Astrocyte (in vitro differentiated cells and primary cell): ENCODE results near the gene DMC1. TPM values are rescaled to one million over a fixed set of nuclear protein-coding genes. Genes with fewer than 3 reads are reported as not detected.
"Not testable (repeated sequence)": the region's sequence is repeated elsewhere in the genome, so short reads cannot be mapped to it uniquely, and the experiment has no call there.

Experiments
- DNase-seq: peaks from one replicate; pipeline ENCODE4 v3.0.0-alpha.2; 2010; ENCODE audit warnings: low read depth
- FAIRE-seq: peaks from 2 replicates; lab custom pipeline; 2011; peaks lifted over from hg19 to GRCh38; lab: Jason Lieb, UNC
- H2AFZ ChIP-seq: 2 replicates; pipeline ENCODE4 v1.6.0; 2012; ENCODE audit warnings: low read depth, low read length, inconsistent platforms
- H3K27ac ChIP-seq: 2 replicates; pipeline ENCODE4 v1.5.1; 2011; ENCODE audit warnings: low read depth, low read length, inconsistent platforms
- H3K27me3 ChIP-seq: 2 replicates; pipeline ENCODE4 v1.6.0; 2011; ENCODE audit warnings: low read length, inconsistent platforms; ENCODE audit not compliant: insufficient read depth
- H3K36me3 ChIP-seq: 2 replicates; pipeline ENCODE4 v1.5.1; 2011; ENCODE audit warnings: low read length, inconsistent platforms; ENCODE audit not compliant: insufficient read depth
- H3K4me1 ChIP-seq: 2 replicates; pipeline ENCODE4 v1.5.1; 2011; ENCODE audit warnings: low read length, inconsistent platforms; ENCODE audit not compliant: insufficient read depth
- H3K4me2 ChIP-seq: 2 replicates; pipeline ENCODE4 v1.6.0; 2012; ENCODE audit warnings: low read length, inconsistent platforms
- H3K4me3 ChIP-seq: 2 replicates; pipeline ENCODE4 v1.5.1; 2011; ENCODE audit warnings: low read depth, mild to moderate bottlenecking, low read length, inconsistent platforms; ENCODE audit not compliant: insufficient read depth
- H3K79me2 ChIP-seq: 2 replicates; pipeline ENCODE4 v1.6.0; 2012; ENCODE audit warnings: mild to moderate bottlenecking, low read length, inconsistent platforms; ENCODE audit not compliant: insufficient read depth
- H3K9ac ChIP-seq: 2 replicates; pipeline ENCODE4 v1.6.0; 2012; ENCODE audit warnings: mild to moderate bottlenecking, low read length, inconsistent platforms
- H3K9me3 ChIP-seq: 2 replicates; pipeline ENCODE4 v1.5.1; 2012; ENCODE audit warnings: low read depth, mild to moderate bottlenecking, low read length, inconsistent platforms; ENCODE audit not compliant: insufficient read depth
- H4K20me1 ChIP-seq: 2 replicates; pipeline ENCODE4 v1.6.0; 2012; ENCODE audit warnings: low read length, inconsistent platforms; ENCODE audit not compliant: insufficient read depth
- H3K27ac Mint-ChIP-seq: one replicate; pipeline ENCODE4 v1.8.0; 2021; ENCODE audit warnings: mild to moderate bottlenecking, mixed read lengths; ENCODE audit not compliant: unreplicated experiment
- H3K27me3 Mint-ChIP-seq: one replicate; pipeline ENCODE4 v1.8.0; 2021; ENCODE audit warnings: low read depth, mixed read lengths; ENCODE audit not compliant: unreplicated experiment
- H3K36me3 Mint-ChIP-seq: one replicate; pipeline ENCODE4 v1.8.0; 2021; ENCODE audit warnings: low read depth, mixed read lengths; ENCODE audit not compliant: unreplicated experiment
- H3K4me1 Mint-ChIP-seq: one replicate; pipeline ENCODE4 v1.8.0; 2021; ENCODE audit warnings: low read depth, mixed read lengths; ENCODE audit not compliant: unreplicated experiment
- H3K4me3 Mint-ChIP-seq: one replicate; pipeline ENCODE4 v1.8.0; 2021; ENCODE audit warnings: mild to moderate bottlenecking, moderate library complexity, mixed read lengths; ENCODE audit not compliant: unreplicated experiment
- H3K9me3 Mint-ChIP-seq: one replicate; pipeline ENCODE4 v1.8.0; 2021; ENCODE audit warnings: mild to moderate bottlenecking, mixed read lengths; ENCODE audit not compliant: unreplicated experiment
- CTCF ChIP-seq: IDR thresholded peaks from 2 replicates; pipeline ENCODE4 v1.5.1; 2011; ENCODE audit warnings: low read depth, mild to moderate bottlenecking, inconsistent platforms, low read length, moderate library complexity; ENCODE audit not compliant: insufficient read depth
- EZH2 ChIP-seq: IDR thresholded peaks from 2 replicates; pipeline ENCODE4 v1.6.1; 2012; ENCODE audit warnings: mild to moderate bottlenecking, low read length, inconsistent platforms; ENCODE audit not compliant: insufficient read depth
- total RNA-seq: library from RNA; stranded (reverse); gene quantifications from 2 replicates; pipeline ENCODE4 v1.2.1, GENCODE V29; 2021

The DMC1 gene
- total RNA-seq, 1 donor from 2014 or later, result 0.11 TPM

DNA sequence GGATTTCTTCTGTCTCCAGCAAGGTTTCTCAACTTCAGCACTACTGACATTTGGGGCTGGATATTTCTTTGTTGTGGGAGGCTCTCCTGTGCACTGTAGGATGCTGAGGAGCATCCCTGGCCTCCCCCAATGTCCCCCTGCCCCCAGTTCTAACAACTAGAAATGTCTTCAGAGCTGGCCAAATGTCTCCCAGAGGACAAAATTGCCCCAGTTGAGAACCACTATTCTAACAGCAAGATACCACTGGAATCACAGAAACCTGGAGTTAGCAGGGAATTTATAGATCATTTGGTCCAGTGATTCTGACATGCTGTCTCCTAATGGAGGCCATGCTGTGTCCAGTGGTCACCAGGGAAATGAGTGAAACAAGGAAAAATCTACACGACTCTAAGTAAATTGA is 32.2 kb upstream of the DMC1 start:
- Mint-ChIP-seq H3K27ac (no peak overlapping the region), H3K4me3 (no peak overlapping the region), H3K4me1 (peaks cover 7% of the 10 kb centered on the region), H3K36me3 (peaks cover 2% of the 10 kb centered on the region), H3K27me3 (peaks cover 7% of the 10 kb centered on the region), H3K9me3 (no peaks in the 10 kb centered on the region)
- Histone ChIP-seq H3K4me1 (no peaks in the 10 kb centered on the region), H4K20me1 (no peaks in the 10 kb centered on the region), H3K9ac (no peak overlapping the region), H3K36me3 (no peaks in the 10 kb centered on the region), H3K4me2 (no peak overlapping the region), H3K27ac (no peak overlapping the region), H3K27me3 (no peaks in the 10 kb centered on the region), H3K9me3 (no peaks in the 10 kb centered on the region), H3K79me2 (no peaks in the 10 kb centered on the region), H3K4me3 (no peak overlapping the region), H2AFZ (no peak overlapping the region)
- FAIRE-seq (no peak), DNase-seq (no peak)
- no peak for TF ChIP-seq EZH2
- TF ChIP-seq CTCF, result no peak

DNA sequence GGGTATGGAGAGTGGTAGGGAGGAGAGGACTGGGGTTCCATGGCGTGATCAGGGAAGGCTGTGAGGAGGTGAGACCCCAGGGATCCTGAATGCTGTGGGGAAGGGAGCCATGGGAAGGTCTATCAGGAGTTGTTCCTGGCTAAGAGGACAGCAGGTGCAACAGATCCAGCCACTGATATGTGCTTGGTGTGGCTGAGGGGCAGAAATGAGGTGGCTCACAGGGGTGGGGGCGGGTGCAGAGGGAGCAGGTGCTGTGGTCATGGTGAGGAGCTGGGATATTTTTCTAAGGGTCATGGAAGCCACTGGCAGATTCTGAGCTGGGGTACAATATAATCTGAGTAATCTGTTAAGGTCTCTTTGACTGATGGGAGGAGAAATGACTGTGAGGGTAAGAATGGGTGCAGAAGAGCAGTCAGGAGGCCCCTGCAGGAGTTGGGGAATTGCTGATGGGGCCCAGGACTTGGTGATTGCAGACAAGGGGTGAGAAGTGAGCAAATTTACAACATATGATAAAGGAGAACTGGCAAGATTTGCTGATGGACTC is 31.3 kb upstream of the DMC1 start:
- H3K27ac ChIP-seq, result no peak overlapping the region
- no peaks in the 10 kb centered on the region for H4K20me1 ChIP-seq
- Mint-ChIP-seq H3K4me3 (no peak overlapping the region), H3K27ac (no peak overlapping the region), H3K4me1 (peaks cover 3% of the 10 kb centered on the region), H3K36me3 (no peaks in the 10 kb centered on the region), H3K9me3 (no peaks in the 10 kb centered on the region), H3K27me3 (peaks cover 7% of the 10 kb centered on the region)
- TF ChIP-seq CTCF (no peak), EZH2 (no peak)
- no peaks in the 10 kb centered on the region for H3K27me3 ChIP-seq
- no peaks in the 10 kb centered on the region for H3K36me3 ChIP-seq
- DNase-seq (no peak), FAIRE-seq (no peak)
- no peaks in the 10 kb centered on the region for H3K4me1 ChIP-seq
- H3K4me3 ChIP-seq, result no peak overlapping the region
- H3K79me2 ChIP-seq, result no peaks in the 10 kb centered on the region
- H3K9me3 ChIP-seq, result no peaks in the 10 kb centered on the region
- no peak overlapping the region for H3K4me2 ChIP-seq
- no peak overlapping the region for H3K9ac ChIP-seq
- no peak overlapping the region for H2AFZ ChIP-seq

DNA sequence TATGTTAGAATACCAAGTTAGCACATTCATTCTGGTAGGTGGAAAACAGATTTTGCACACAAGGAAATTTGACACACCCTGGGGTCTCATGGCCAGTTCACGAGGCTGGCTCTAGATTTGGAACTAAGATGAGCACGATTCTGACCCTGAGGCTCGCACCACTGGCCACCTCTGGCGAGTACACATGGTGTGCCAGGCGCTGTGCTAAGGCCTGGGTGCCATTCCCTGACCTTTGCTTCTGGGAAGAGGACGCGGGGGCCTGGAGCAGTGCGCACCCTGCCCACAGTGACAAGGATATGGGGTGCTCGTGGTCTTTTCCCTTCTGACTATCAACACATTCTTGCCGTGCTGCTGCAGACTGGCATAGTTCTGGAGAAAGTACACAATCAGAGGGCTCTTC is 29.5 kb upstream of the DMC1 start:
- no peak for DNase-seq
- H3K27ac ChIP-seq, result no peak overlapping the region
- no peaks in the 10 kb centered on the region for H3K4me1 ChIP-seq
- H3K9me3 Mint-ChIP-seq, result no peaks in the 10 kb centered on the region
- peaks cover 7% of the 10 kb centered on the region for H3K27me3 Mint-ChIP-seq
- no peak for TF ChIP-seq CTCF
- no peak for TF ChIP-seq EZH2
- no peak overlapping the region for H3K4me3 ChIP-seq
- H3K4me2 ChIP-seq, result no peak overlapping the region
- no peak overlapping the region for H3K27ac Mint-ChIP-seq
- H3K79me2 ChIP-seq, result no peaks in the 10 kb centered on the region
- FAIRE-seq, result no peak
- H3K4me3 Mint-ChIP-seq, result no peak overlapping the region
- H3K36me3 Mint-ChIP-seq, result no peaks in the 10 kb centered on the region
- no peaks in the 10 kb centered on the region for H3K4me1 Mint-ChIP-seq
- no peak overlapping the region for H2AFZ ChIP-seq
- no peaks in the 10 kb centered on the region for H3K9me3 ChIP-seq
- no peak overlapping the region for H3K9ac ChIP-seq
- no peaks in the 10 kb centered on the region for H4K20me1 ChIP-seq
- H3K36me3 ChIP-seq, result no peaks in the 10 kb centered on the region
- no peaks in the 10 kb centered on the region for H3K27me3 ChIP-seq

DNA sequence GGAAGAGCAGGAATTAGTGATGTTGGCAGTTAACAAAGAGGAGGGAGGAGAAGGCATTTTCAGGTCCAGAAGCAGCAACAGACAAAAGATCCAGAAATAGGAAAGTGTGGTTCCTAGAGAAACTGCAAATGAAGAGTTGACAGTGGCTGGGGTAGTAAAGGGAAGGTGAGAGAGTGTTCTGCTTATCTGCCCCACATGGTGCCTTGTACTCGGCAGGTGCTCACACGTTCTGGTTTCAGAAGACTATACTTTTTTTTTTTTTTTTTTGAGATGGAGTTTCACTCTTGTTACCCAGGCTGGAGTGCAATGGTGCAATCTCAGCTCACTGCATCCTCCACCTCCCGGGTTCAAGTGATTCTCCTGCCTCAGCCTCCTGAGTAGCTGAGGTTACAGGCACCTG is 12.9 kb upstream of the DMC1 start:
- not testable (repeated sequence) for H4K20me1 ChIP-seq, H3K27me3 Mint-ChIP-seq, H3K79me2 ChIP-seq, H3K27ac Mint-ChIP-seq, H3K9me3 ChIP-seq, H3K4me3 Mint-ChIP-seq, H3K4me1 Mint-ChIP-seq, H2AFZ ChIP-seq, H3K36me3 ChIP-seq, H3K9me3 Mint-ChIP-seq, H3K4me1 ChIP-seq, H3K4me2 ChIP-seq, FAIRE-seq, H3K27me3 ChIP-seq, H3K27ac ChIP-seq, DNase-seq, H3K9ac ChIP-seq, H3K4me3 ChIP-seq
- peaks cover 15% of the 10 kb centered on the region for H3K36me3 Mint-ChIP-seq
